Stimulated activated effector memory CD8-positive, alpha-beta T cell treated with anti-CD3 and anti-CD28 coated beads, Interleukin-12 subunit alpha, Interleukin-12 subunit beta, amount 100 ng/mL, for 72 hours (primary cell): ENCODE results near the gene ROR2.

Experiments
- ATAC-seq: fragments of 150-1000 bp; cut with Tn5 transposase; 2 replicates; pipeline ENCODE4 v1.10.0; 2021
- DNase-seq, 2 donors: peaks; one replicate each; pipeline ENCODE4 v3.0.0; 2021 to 2022; ENCODE audit warnings: low spot score in 2 of 2
- H3K27ac Mint-ChIP-seq: one replicate; pipeline ENCODE4 v1.8.0; 2022; ENCODE audit warnings: mild to moderate bottlenecking, mixed read lengths
- H3K36me3 Mint-ChIP-seq: one replicate; pipeline ENCODE4 v1.8.0; 2022; ENCODE audit warnings: mild to moderate bottlenecking, mixed read lengths
- H3K4me1 Mint-ChIP-seq: one replicate; pipeline ENCODE4 v1.8.0; 2022; ENCODE audit warnings: mixed read lengths
- H3K4me3 Mint-ChIP-seq: one replicate; pipeline ENCODE4 v1.8.0; 2022; ENCODE audit warnings: mild to moderate bottlenecking, mixed read lengths
- H3K9me3 Mint-ChIP-seq: one replicate; pipeline ENCODE4 v1.8.0; 2022; ENCODE audit warnings: mixed read lengths

Gene ROR2

GRCh38 chr9:91857291-91858212, 92.5 kb downstream of the ROR2 start:
- no peak for ATAC-seq

DNA sequence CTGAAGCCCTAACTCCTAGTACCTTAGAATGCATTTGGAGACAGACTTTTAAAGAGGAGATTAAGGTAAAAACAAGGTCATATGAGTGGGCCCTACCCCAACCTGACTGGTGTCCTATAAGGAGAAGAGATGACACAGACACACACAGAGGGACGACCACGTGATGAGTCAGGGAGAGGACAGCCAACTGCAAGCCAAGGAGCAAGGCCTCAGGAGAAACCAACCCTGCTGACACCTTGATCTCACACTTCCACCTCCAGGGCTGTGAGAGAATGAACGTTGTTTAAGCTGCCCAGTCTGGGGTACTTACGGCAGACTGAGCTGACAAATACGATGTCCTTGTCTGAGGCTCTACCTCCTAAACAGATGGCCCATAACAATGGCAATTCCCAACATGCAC, 93.6 kb downstream of the ROR2 start:
- Mint-ChIP-seq H3K9me3 (no peaks in the 10 kb centered on the region), H3K4me1 (peaks cover 24% of the 10 kb centered on the region), H3K36me3 (no peaks in the 10 kb centered on the region), H3K27ac (no peak overlapping the region), H3K4me3 (no peak overlapping the region)
- ATAC-seq, result peak; percentile 86
- DNase-seq, result no peak

More at GRCh38 chr9:91857291-91858212, 92.5 kb downstream of the ROR2 start:
- no peak overlapping the region for H3K27ac Mint-ChIP-seq
- H3K4me3 Mint-ChIP-seq, result no peak overlapping the region
- no peak for DNase-seq
- no peaks in the 10 kb centered on the region for H3K9me3 Mint-ChIP-seq
- peaks cover 5% of the 10 kb centered on the region for H3K36me3 Mint-ChIP-seq
- peaks cover 24% of the 10 kb centered on the region for H3K4me1 Mint-ChIP-seq

DNA sequence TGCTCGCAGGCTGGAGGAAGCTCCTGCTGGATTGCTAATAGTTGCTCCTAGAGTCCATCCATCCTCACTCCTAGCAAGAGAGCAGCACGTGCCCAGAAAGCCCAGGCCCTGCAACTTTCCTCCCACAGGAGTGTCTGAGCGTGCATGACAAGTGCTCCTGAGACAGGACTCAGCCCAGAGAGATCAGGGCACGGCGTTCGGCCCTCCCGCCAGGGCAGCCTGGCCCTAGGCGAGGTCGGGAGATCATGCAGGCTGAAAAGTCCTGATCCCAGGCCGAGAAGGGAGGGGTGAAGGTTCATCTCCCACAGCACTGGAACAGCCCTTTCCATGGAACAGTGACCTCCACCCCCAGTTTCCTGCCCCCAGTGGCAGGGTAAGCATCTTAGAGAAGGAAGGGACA, 94.8 kb downstream of the ROR2 start:
- Mint-ChIP-seq H3K27ac (no peak overlapping the region), H3K4me1 (peaks cover 21% of the 10 kb centered on the region), H3K9me3 (no peaks in the 10 kb centered on the region), H3K4me3 (no peak overlapping the region), H3K36me3 (no peaks in the 10 kb centered on the region)
- DNase-seq (no peak), ATAC-seq (no peak)

DNA sequence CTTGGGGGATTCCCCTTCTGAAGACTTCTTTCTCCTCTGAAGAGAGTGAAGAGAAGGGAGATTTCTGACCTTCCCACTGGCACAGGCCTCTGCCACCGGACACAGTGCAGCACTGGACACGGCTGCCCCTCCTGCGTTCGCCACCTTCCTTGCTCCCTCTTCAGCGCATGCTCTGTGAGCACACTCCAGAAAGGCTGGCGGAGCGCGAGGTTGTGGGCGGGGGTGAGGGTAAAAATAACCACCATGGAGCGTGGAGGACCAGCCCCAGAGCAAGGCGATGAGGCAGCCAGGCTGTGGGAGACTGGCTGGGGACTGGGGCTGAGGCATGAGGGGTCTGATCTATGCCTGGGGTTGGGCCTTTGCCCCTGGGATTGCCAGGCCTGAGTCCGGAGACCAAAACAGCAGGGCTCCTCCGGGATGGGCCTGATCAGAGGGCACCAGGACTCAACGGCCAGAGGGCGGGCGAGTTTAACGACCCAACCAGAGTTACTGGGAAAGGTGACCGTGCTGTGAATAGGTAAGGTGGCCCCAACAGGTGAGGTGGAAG, 97.2 kb downstream of the ROR2 start:
- H3K4me3 Mint-ChIP-seq, result no peak overlapping the region
- ATAC-seq (no peak), DNase-seq (no peak)
- H3K36me3 Mint-ChIP-seq, result no peaks in the 10 kb centered on the region
- H3K9me3 Mint-ChIP-seq, result no peaks in the 10 kb centered on the region
- H3K4me1 Mint-ChIP-seq, result peaks cover 13% of the 10 kb centered on the region
- no peak overlapping the region for H3K27ac Mint-ChIP-seq

DNA sequence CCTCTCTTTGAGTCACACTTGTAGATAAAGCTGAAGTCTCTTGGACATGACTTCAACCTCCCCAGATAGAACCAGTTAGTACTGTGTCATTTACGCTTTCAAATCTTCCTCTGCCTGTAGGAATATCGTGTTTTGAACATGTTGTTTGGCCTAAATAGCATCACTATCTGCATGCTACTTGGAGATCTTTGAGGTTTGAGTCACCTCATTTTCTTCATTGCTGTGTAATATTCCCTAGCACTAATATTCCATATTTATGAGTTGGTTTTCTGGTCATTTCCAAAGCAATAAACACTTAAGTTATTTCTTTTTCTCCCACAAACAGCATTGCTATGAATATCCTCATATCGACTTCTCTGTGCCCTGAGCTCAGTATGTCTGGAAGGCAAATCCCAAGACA, 100.3 kb downstream of the ROR2 start:
- peaks cover 13% of the 10 kb centered on the region for H3K4me1 Mint-ChIP-seq

GRCh38 chr9:91848146-91848545, 101.9 kb downstream of the ROR2 start:
- no peaks in the 10 kb centered on the region for H3K9me3 Mint-ChIP-seq
- no peak overlapping the region for H3K4me3 Mint-ChIP-seq
- peaks cover 13% of the 10 kb centered on the region for H3K4me1 Mint-ChIP-seq
- DNase-seq, result no peak
- no peaks in the 10 kb centered on the region for H3K36me3 Mint-ChIP-seq
- H3K27ac Mint-ChIP-seq, result no peak overlapping the region
- ATAC-seq, result no peak

More for the DNA sequence above, 100.3 kb downstream of the ROR2 start:
- H3K27ac Mint-ChIP-seq, result no peak overlapping the region
- H3K4me3 Mint-ChIP-seq, result no peak overlapping the region
- ATAC-seq (no peak), DNase-seq (no peak)
- no peaks in the 10 kb centered on the region for H3K36me3 Mint-ChIP-seq
- H3K9me3 Mint-ChIP-seq, result no peaks in the 10 kb centered on the region

GRCh38 chr9:91847581-91848091, 102.4 kb downstream of the ROR2 start:
- H3K4me1 Mint-ChIP-seq, result peaks cover 8% of the 10 kb centered on the region
- peak overlapping the region; percentile 15 for H3K27ac Mint-ChIP-seq
- H3K9me3 Mint-ChIP-seq, result no peaks in the 10 kb centered on the region
- peak; percentile 14 for ATAC-seq
- H3K36me3 Mint-ChIP-seq, result no peaks in the 10 kb centered on the region
- no peak for DNase-seq
- no peak overlapping the region for H3K4me3 Mint-ChIP-seq

- no peak overlapping the region for H3K27ac Mint-ChIP-seq
- ATAC-seq (peak; percentile 60), DNase-seq (no peak)
- no peaks in the 10 kb centered on the region for H3K9me3 Mint-ChIP-seq
- H3K36me3 Mint-ChIP-seq, result no peaks in the 10 kb centered on the region
- H3K4me3 Mint-ChIP-seq, result no peak overlapping the region
- H3K4me1 Mint-ChIP-seq, result peaks cover 13% of the 10 kb centered on the region
These were observed 104.1 kb downstream of the ROR2 start for GRCh38 chr9:91845879-91846278.

GRCh38 chr9:91844701-91845291, 105.2 kb downstream of the ROR2 start:
- no peaks in the 10 kb centered on the region for H3K36me3 Mint-ChIP-seq
- no peak overlapping the region for H3K4me3 Mint-ChIP-seq
- H3K9me3 Mint-ChIP-seq, result no peaks in the 10 kb centered on the region
- peaks cover 19% of the 10 kb centered on the region for H3K4me1 Mint-ChIP-seq
- ATAC-seq, result no peak
- no peak overlapping the region for H3K27ac Mint-ChIP-seq
- no peak for DNase-seq

GRCh38 chr9:91844190-91844589, 105.8 kb downstream of the ROR2 start:
- no peak overlapping the region for H3K4me3 Mint-ChIP-seq
- H3K36me3 Mint-ChIP-seq, result no peaks in the 10 kb centered on the region
- no peak overlapping the region for H3K27ac Mint-ChIP-seq
- no peak for ATAC-seq
- H3K9me3 Mint-ChIP-seq, result no peaks in the 10 kb centered on the region
- H3K4me1 Mint-ChIP-seq, result peaks cover 25% of the 10 kb centered on the region
- DNase-seq, result no peak

DNA sequence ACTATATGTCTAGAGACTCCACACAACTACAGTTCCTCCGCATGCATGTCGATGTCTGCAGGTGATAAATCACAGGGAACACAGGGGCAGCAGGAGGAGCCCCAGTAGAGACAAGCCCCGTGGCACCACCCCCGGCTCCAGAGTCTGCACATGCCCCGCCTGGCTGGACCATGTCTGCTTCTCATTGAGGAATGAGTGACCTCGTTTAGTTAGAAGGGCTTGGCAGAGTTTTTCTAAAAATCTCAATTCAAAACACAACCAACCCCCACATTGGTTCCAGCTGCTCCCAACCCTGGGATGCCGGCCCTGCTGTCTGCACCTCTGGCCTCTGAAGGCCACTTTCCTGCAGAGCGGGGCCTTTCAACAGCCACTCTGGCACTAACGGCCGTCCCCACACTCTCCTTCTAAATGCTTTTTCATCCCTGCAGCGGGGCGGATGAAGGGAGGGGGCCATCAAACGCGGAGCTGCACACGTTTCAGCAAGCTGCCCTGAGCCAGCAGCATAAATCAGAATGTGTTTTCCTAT, 106.3 kb downstream of the ROR2 start:
- no peak for DNase-seq
- H3K36me3 Mint-ChIP-seq, result no peaks in the 10 kb centered on the region
- no peak overlapping the region for H3K4me3 Mint-ChIP-seq
- H3K27ac Mint-ChIP-seq, result no peak overlapping the region
- ATAC-seq, result no peak
- no peaks in the 10 kb centered on the region for H3K9me3 Mint-ChIP-seq
- H3K4me1 Mint-ChIP-seq, result peaks cover 27% of the 10 kb centered on the region

DNA sequence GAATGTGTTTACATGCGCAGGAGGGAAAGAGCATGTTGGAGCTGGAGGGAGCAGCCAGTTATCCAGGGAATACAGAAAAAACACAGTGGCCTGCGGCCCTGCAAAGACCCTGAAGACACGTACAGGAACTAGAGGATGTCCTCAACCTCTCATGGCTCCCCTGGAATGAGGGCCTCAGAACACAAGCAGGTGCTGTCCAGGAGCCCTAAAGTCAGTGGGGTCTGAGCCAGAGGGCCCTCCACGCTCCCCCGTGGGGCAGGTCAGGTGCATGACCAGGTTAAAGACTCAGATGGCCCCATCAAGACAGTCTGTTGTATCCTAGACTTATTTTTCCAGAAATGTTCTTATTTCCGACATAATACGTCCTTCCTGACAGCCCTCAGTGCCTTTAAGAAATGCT, 106.9 kb downstream of the ROR2 start:
- no peak overlapping the region for H3K4me3 Mint-ChIP-seq
- no peaks in the 10 kb centered on the region for H3K9me3 Mint-ChIP-seq
- H3K27ac Mint-ChIP-seq, result no peak overlapping the region
- H3K36me3 Mint-ChIP-seq, result no peaks in the 10 kb centered on the region
- peaks cover 27% of the 10 kb centered on the region for H3K4me1 Mint-ChIP-seq
- ATAC-seq, result no peak
- no peak for DNase-seq

GRCh38 chr9:91842358-91843049, 107.5 kb downstream of the ROR2 start:
- ATAC-seq, result no peak
- Mint-ChIP-seq H3K27ac (no peak overlapping the region), H3K9me3 (no peaks in the 10 kb centered on the region), H3K4me3 (no peak overlapping the region), H3K36me3 (no peaks in the 10 kb centered on the region), H3K4me1 (peaks cover 22% of the 10 kb centered on the region)
- DNase-seq, result no peak

- ATAC-seq, result no peak
- H3K4me1 Mint-ChIP-seq, result peaks cover 19% of the 10 kb centered on the region
These were observed 108.4 kb downstream of the ROR2 start for GRCh38 chr9:91841591-91841990.

GRCh38 chr9:91840882-91841281, 109.1 kb downstream of the ROR2 start:
- no peaks in the 10 kb centered on the region for H3K36me3 Mint-ChIP-seq
- H3K4me3 Mint-ChIP-seq, result no peak overlapping the region
- peaks cover 20% of the 10 kb centered on the region for H3K4me1 Mint-ChIP-seq
- ATAC-seq, result no peak
- DNase-seq, result no peak
- H3K9me3 Mint-ChIP-seq, result no peaks in the 10 kb centered on the region
- no peak overlapping the region for H3K27ac Mint-ChIP-seq

More at GRCh38 chr9:91841591-91841990, 108.4 kb downstream of the ROR2 start:
- no peaks in the 10 kb centered on the region for H3K9me3 Mint-ChIP-seq
- no peaks in the 10 kb centered on the region for H3K36me3 Mint-ChIP-seq
- H3K27ac Mint-ChIP-seq, result no peak overlapping the region
- no peak for DNase-seq
- no peak overlapping the region for H3K4me3 Mint-ChIP-seq
